COLO668 (cell line): ENCODE measurements around the gene SEMA3E.
A peak's percentile ranks its signal among the peaks of the same experiment; 100 is the strongest.

Source experiments
- DNase-seq: peaks from one replicate; lab custom pipeline; 2025; ENCODE audit not compliant: unreplicated experiment; lab: John Stamatoyannopoulos, UW

SEMA3E gene

GRCh38 chr7:83643012-83643411, 5.9 kb downstream of the SEMA3E start:
- no peak for DNase-seq

GRCh38 chr7:83640731-83641537, 8.0 kb downstream of the SEMA3E start:
- DNase-seq, result no peak

DNA sequence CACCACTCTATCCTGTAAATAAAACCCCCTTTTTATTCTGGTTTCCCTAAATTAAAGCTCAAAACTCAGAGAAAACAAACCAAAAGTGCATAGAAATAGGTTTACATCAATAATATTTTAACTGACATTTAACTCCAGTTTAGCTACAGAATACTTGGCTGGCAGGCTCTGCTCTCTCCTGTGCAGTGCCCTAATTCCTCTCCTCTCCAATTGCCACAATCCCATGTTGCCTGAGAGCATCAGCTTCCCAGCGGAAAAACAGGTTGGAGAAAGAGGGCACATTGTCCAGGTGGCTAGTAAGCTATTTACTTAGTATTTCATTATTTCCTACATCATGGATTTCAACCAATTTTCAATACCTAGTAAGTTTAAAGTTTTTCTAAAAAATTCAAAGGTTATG, 8.7 kb downstream of the SEMA3E start:
- DNase-seq, result no peak

DNA sequence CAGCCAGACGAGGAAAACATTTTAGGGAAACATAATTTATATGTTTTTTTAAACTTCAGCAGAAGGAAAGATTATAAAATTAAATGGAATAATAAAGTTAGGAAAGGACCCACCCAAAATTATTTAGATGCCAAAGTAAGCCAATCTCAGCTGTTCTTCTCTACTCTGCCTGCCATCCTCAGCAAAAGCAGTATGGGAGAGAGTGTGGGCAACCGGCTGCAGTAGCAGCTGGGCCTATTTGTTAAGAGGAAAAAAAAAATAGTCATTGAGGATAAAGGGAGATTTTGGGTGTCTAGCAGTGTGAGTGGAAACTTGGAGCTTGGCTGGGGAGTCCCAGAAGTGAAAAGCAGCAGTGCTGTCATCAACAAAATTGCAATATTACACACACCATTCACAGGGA, 15.4 kb downstream of the SEMA3E start:
- no peak for DNase-seq

GRCh38 chr7:83629117-83629880, 19.6 kb downstream of the SEMA3E start:
- DNase-seq, result no peak

DNA sequence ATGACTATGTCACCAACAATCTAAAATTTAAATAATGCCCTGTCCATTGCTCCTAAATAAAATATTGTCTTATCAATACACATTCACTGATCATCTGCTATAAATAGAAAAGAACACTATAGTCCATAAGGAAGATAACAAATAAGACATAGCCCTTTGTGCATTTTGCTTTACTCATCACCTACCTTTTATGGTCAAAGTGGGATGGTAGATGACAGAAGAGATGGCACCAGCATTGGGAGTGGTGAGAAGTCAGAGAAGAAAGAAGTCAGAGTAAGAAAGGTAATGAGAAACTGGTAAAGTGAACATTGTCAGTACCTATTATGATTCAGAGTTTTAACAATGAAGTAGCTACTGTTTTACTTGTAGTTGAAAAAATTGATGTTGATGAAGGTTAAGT, 31.1 kb downstream of the SEMA3E start:
- no peak for DNase-seq

- no peak for DNase-seq
Measured at GRCh38 chr7:83614112-83614511, 34.8 kb downstream of the SEMA3E start.

GRCh38 chr7:83613232-83613631, 35.7 kb downstream of the SEMA3E start:
- DNase-seq, result no peak

DNA sequence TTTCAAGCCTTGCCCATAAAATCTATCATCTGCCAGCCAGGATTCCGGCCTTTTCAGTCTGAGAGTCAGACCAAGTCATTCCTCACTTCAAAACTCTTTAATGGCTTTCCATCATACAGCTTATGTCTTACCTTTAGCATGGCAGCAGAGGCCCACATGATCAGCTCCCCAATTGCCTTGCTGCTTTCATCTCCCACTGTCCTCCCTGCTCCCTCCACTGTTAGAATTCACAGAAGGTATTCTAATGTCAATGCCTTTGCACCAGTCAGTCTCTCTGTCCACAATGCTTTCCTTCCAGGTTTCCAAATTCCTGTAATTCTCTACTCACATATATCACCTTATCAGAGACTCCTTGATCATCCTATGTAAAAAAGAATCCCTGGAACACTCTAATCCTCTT, 37.2 kb downstream of the SEMA3E start:
- DNase-seq, result no peak

- no peak for DNase-seq
Measured at GRCh38 chr7:83610649-83611304, 38.2 kb downstream of the SEMA3E start.

DNA sequence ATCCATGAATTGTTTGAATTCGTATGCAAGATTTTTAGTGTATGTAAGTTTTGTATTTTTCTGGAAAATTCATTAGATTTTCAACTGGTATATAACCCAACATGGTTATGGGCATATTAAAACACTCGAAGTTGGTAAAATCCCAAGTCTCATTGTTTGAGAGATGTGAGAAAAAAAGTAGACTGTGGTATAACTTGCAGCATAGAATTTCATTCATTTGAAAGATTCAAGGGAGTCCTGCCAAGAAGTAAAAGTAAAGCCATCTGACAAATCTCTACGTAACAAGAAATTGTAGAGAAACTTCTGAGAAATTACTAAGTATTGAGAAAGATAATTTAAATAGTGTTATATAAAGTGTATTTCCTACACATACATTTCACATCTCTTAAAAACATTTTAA, 40.2 kb downstream of the SEMA3E start:
- DNase-seq, result no peak

DNA sequence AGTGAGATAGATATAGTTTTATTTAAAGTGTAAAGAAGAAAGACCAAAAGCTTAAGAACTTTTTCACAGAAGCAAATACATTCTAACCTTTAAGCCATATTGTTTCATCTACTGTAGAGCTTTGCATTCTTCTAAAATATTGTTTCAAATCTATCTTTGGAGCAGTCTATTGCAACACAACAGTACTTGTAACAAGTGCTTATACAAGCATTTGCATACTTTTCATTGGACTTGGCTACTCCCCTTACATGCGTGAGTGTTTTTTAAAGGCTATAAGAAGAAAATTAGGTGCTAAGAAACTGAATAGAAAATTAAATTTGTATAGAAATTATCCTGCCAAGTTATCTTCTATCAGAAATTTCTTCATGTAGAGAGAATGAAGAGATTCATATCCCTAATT, 45.3 kb downstream of the SEMA3E start:
- no peak for DNase-seq

- no peak for DNase-seq
Measured at GRCh38 chr7:83599131-83599530, 49.8 kb downstream of the SEMA3E start.

DNA sequence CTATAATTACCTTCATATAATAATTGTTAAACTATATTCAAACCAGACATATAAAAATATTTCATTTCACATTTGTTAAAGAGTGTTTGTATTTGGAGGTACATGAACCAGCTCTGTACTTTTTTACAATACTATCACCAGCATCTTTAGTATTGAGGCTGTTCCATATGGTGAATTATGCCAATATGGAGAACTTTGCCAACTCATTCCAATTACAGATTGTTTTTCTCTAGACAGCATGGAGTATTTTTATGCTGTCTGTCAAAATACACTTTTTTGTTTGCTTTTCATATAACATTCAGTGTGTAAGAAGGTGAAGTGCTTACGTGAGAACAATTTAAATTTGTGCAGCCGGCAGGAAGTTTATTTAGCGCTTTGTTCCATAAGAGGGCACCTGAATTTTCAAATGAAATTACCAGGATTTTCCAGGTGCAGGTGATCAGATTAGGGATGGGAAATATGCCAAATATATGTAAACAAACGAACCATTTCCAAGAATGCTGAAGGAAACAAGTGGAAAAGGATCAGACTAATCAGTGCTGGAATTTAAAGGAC, 54.9 kb downstream of the SEMA3E start:
- DNase-seq, result peak; percentile 28

- no peak for DNase-seq
Measured at GRCh38 chr7:83588602-83589240, 60.2 kb downstream of the SEMA3E start.

DNA sequence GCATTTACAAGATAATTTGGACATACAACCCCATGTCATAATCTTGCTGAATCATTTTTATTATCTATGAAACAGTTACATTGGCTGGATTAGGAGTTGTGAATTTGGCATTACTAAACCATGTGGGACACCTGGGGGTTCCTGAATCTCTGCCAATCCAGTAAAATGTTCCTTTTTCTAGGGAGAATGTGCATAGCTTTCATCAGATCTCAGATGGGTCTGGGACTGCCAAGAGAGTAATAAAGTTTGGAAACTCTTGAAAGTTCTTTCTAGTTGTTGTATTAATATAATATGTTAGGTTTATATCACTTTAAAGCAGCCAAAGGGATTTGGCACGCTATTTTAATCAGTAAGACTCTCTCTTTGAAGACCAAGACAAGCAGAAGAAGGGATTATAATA, 62.7 kb downstream of the SEMA3E start:
- no peak for DNase-seq

GRCh38 chr7:83581667-83582435, 67.1 kb downstream of the SEMA3E start:
- no peak for DNase-seq

DNA sequence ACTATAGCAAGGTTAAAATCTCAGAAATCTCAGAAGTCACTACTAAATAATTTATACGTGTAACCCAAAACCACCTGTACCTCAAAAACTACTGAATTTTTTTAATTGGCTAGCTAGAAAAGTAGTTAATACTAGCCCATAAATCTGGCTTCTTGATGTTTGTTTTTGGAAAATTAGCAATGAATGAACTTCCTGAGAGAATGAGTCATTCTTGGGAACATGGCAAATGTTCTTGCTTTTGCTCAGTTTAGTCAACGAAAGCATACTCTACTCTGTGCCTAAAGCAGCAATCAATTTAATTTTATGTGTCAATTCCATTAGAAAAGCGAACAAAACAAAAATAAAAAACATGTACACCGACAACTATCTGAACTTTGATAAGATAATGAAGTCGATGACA, 69.2 kb downstream of the SEMA3E start:
- DNase-seq, result no peak

DNA sequence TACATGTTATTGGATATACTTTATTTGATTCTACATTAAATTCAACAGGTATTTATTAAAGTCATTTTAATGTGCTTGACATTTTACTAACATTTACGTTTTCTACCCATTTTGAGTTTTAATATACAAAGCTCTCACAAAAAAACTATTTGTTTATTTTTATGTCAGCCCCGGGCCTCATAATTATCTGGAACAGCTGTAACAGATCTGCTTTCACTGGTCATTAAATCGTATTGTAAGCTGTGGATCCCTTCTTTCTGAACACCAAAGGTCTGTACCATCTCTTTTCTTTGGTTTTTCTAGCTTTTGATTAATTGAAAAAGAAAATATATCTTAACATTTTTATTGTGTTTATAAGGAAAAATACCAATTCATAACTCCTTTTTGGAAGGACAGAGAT, 73.5 kb downstream of the SEMA3E start:
- no peak for DNase-seq

GRCh38 chr7:83574616-83575015, 74.3 kb downstream of the SEMA3E start:
- DNase-seq, result no peak
